GM21526 (cell line): Measurements from ENCODE around the gene RMDN2.
"Not testable (repeated sequence)": the region's sequence is repeated elsewhere in the genome, so short reads cannot be mapped to it uniquely, and the experiment has no call there.

ENCODE experiments used
- ATAC-seq: cut with Tn5 transposase; IDR thresholded peaks from one replicate; pipeline ENCODE4 v1.9.1; 2021; ENCODE audit warnings: moderate library complexity; ENCODE audit not compliant: unreplicated experiment, low FRiP score

Gene RMDN2

GRCh38 chr2:37928377-37928776 is 3.3 kb downstream of the RMDN2 start:
- no peak for ATAC-seq

GRCh38 chr2:37930392-37930791 is 5.3 kb downstream of the RMDN2 start:
- not testable (repeated sequence) for ATAC-seq

GRCh38 chr2:37932873-37933272 is 7.8 kb downstream of the RMDN2 start:
- not testable (repeated sequence) for ATAC-seq

GRCh38 chr2:37934591-37935513 is 9.8 kb downstream of the RMDN2 start:
- peak; percentile 92 for ATAC-seq

GRCh38 chr2:37937568-37937967 is 12.5 kb downstream of the RMDN2 start:
- ATAC-seq: not testable (repeated sequence)

GRCh38 chr2:37941267-37941666 is 16.2 kb downstream of the RMDN2 start:
- not testable (repeated sequence) for ATAC-seq

- ATAC-seq: no peak
Measured at GRCh38 chr2:37944268-37944667, 19.2 kb downstream of the RMDN2 start.

GRCh38 chr2:37947306-37947705 is 22.2 kb downstream of the RMDN2 start:
- no peak for ATAC-seq

GRCh38 chr2:37962018-37962739 is 37.1 kb downstream of the RMDN2 start:
- ATAC-seq: not testable (repeated sequence)

- ATAC-seq: not testable (repeated sequence)
Measured at GRCh38 chr2:37962740-37963121, 37.6 kb downstream of the RMDN2 start.

- ATAC-seq: not testable (repeated sequence)
Measured at GRCh38 chr2:37963901-37964300, 38.8 kb downstream of the RMDN2 start.

- ATAC-seq: no peak
Measured at GRCh38 chr2:37966326-37966725, 41.2 kb downstream of the RMDN2 start.

GRCh38 chr2:37969731-37970130 is 44.6 kb downstream of the RMDN2 start:
- ATAC-seq: no peak

- ATAC-seq: no peak
Measured at GRCh38 chr2:37971971-37972370, 46.9 kb downstream of the RMDN2 start.

- no peak for ATAC-seq
Measured at GRCh38 chr2:37973615-37974353, 48.7 kb downstream of the RMDN2 start.

- ATAC-seq: no peak
Measured at GRCh38 chr2:37975808-37976207, 50.7 kb downstream of the RMDN2 start.

GRCh38 chr2:37976411-37976810 is 51.3 kb downstream of the RMDN2 start:
- no peak for ATAC-seq

GRCh38 chr2:37982147-37982582 is 57.1 kb downstream of the RMDN2 start:
- ATAC-seq: no peak

- no peak for ATAC-seq
Measured at GRCh38 chr2:37982847-37983246, 57.8 kb downstream of the RMDN2 start.

- ATAC-seq: no peak
Measured at GRCh38 chr2:37983719-37984118, 58.6 kb downstream of the RMDN2 start.

- ATAC-seq: no peak
Measured at GRCh38 chr2:37984176-37984575, 59.1 kb downstream of the RMDN2 start.
